AG09309 (cell line): ENCODE measurements around the gene DTL.

Source experiments
- DNase-seq: peaks from one replicate; pipeline ENCODE4 v3.0.0-alpha.2; 2010; ENCODE audit warnings: low read depth
- H3K4me3 ChIP-seq: 2 replicates; pipeline ENCODE4 v1.5.1; 2011; ENCODE audit warnings: mild to moderate bottlenecking, low read depth, low read length, moderate library complexity; ENCODE audit not compliant: control insufficient read depth
- CTCF ChIP-seq: IDR thresholded peaks from 2 replicates; pipeline ENCODE4 v1.5.1; 2011; ENCODE audit warnings: mild to moderate bottlenecking, low read depth, low read length, inconsistent platforms; ENCODE audit not compliant: insufficient read depth, control insufficient read depth; ENCODE audit errors: missing control alignments

The DTL gene

GRCh38 chr1:212098771-212099170, 63.2 kb downstream of the DTL start:
- no peak overlapping the region for H3K4me3 ChIP-seq
- TF ChIP-seq CTCF = no peak
- no peak for DNase-seq

- TF ChIP-seq CTCF = no peak
- no peak overlapping the region for H3K4me3 ChIP-seq
- no peak for DNase-seq
These were observed 65.7 kb downstream of the DTL start for GRCh38 chr1:212101251-212101650.

DNA sequence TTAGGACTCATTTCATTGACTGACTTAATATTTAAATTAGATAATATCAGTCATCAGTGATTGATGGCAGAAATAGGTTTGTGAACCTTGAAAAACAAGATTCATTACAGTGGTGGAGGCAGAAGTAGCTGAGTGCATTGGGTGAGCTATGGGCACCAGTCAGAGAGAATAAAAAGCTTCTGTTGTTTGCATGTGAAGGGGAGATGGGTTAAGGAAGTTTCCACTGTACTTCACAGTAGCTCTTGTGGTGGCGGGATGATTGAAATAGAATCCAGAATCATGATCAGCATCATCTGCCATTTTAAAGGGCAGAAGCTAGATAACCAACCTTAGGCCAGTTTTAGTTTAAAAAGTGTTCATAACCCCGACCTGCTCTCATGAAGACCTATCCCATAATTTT, 66.2 kb downstream of the DTL start:
- no peak overlapping the region for H3K4me3 ChIP-seq
- no peak for TF ChIP-seq CTCF

GRCh38 chr1:212104586-212105325, 69.2 kb downstream of the DTL start:
- DNase-seq = no peak
- no peak overlapping the region for H3K4me3 ChIP-seq
- no peak for TF ChIP-seq CTCF

More for the DNA sequence above, 66.2 kb downstream of the DTL start:
- DNase-seq = no peak

GRCh38 chr1:212106286-212106792, 70.8 kb downstream of the DTL start:
- no peak overlapping the region for H3K4me3 ChIP-seq
- no peak for TF ChIP-seq CTCF
- DNase-seq = no peak

GRCh38 chr1:212107481-212107880, 71.9 kb downstream of the DTL start:
- TF ChIP-seq CTCF = no peak
- no peak overlapping the region for H3K4me3 ChIP-seq
- DNase-seq = no peak

GRCh38 chr1:212108187-212108586, 72.6 kb downstream of the DTL start:
- DNase-seq = no peak
- no peak for TF ChIP-seq CTCF
- H3K4me3 ChIP-seq = no peak overlapping the region
